Measurements from ENCODE around the gene CIP2A.
"Not testable (repeated sequence)": the region's sequence is repeated elsewhere in the genome, so short reads cannot be mapped to it uniquely, and the experiment has no call there.

Gene CIP2A

GRCh38 chr3:108589081-108589997 lies at the start of gene CIP2A, which contains the start of gene DZIP3:
Gene CIP2A, minus strand, starts transcription at chr3:108589438. Its CDS starts 63 bp downstream, at chr3:108589375.
Gene DZIP3, plus strand, starts transcription at chr3:108589722. Its CDS starts 15,685 bp downstream, at chr3:108605407.
- DNase-seq (ENCODE audit: low read depth): peak; percentile 84

- DNase-seq (ENCODE audit: low read depth): no peak
These were observed 40.7 kb upstream of the CIP2A start for GRCh38 chr3:108629974-108630373.

- DNase-seq (ENCODE audit: low read depth): no peak
These were observed 34.3 kb upstream of the CIP2A start for GRCh38 chr3:108623504-108623903.

- DNase-seq (ENCODE audit: low read depth): no peak
These were observed 31.0 kb upstream of the CIP2A start for GRCh38 chr3:108620250-108620649.

GRCh38 chr3:108616090-108616489 lies 26.9 kb upstream of the CIP2A start:
- DNase-seq (ENCODE audit: low read depth): not testable (repeated sequence)

GRCh38 chr3:108610651-108611050 lies 21.4 kb upstream of the CIP2A start:
- no peak for DNase-seq (ENCODE audit: low read depth)

- DNase-seq (ENCODE audit: low read depth): no peak
These were observed 19.5 kb upstream of the CIP2A start for GRCh38 chr3:108608750-108609149.

- DNase-seq (ENCODE audit: low read depth): no peak
These were observed 16.3 kb upstream of the CIP2A start for GRCh38 chr3:108605491-108605890.

GRCh38 chr3:108605028-108605427 lies 15.8 kb upstream of the CIP2A start:
- DNase-seq (ENCODE audit: low read depth): no peak

GRCh38 chr3:108603691-108604090 lies 14.5 kb upstream of the CIP2A start:
- DNase-seq (ENCODE audit: low read depth): no peak

GRCh38 chr3:108602935-108603294 lies 13.7 kb upstream of the CIP2A start:
- DNase-seq (ENCODE audit: low read depth): no peak

- no peak for DNase-seq (ENCODE audit: low read depth)
These were observed 13.2 kb upstream of the CIP2A start for GRCh38 chr3:108602249-108602934.

GRCh38 chr3:108599677-108600409 lies 10.6 kb upstream of the CIP2A start:
- no peak for DNase-seq (ENCODE audit: low read depth)

GRCh38 chr3:108598375-108598774 lies 9.1 kb upstream of the CIP2A start:
- no peak for DNase-seq (ENCODE audit: low read depth)

GRCh38 chr3:108595321-108595720 lies 6.1 kb upstream of the CIP2A start:
- no peak for DNase-seq (ENCODE audit: low read depth)

GRCh38 chr3:108590460-108590859 lies 1.2 kb upstream of the CIP2A start:
- DNase-seq (ENCODE audit: low read depth): no peak

GRCh38 chr3:108589998-108590323 lies 723 bp upstream of the CIP2A start:
- DNase-seq (ENCODE audit: low read depth): no peak

- DNase-seq (ENCODE audit: low read depth): no peak
These were observed 637 bp downstream of the CIP2A start for GRCh38 chr3:108588601-108589000.

GRCh38 chr3:108578064-108578463 lies 11.2 kb downstream of the CIP2A start:
- DNase-seq (ENCODE audit: low read depth): no peak

- DNase-seq (ENCODE audit: low read depth): no peak
These were observed 19.9 kb downstream of the CIP2A start for GRCh38 chr3:108569336-108569735.

- no peak for DNase-seq (ENCODE audit: low read depth)
These were observed 22.6 kb downstream of the CIP2A start for GRCh38 chr3:108566599-108566998.

GRCh38 chr3:108565506-108565905 lies 23.7 kb downstream of the CIP2A start:
- DNase-seq (ENCODE audit: low read depth): no peak

- DNase-seq (ENCODE audit: low read depth): no peak
These were observed 24.7 kb downstream of the CIP2A start for GRCh38 chr3:108564564-108564963.

Measured in activated T-cell treated with anti-CD3 and anti-CD28 coated beads for 48 hours (primary cell).